GM20431 (cell line): ENCODE measurements around the gene STAP1.
"Not testable (repeated sequence)": the region's sequence is repeated elsewhere in the genome, so short reads cannot be mapped to it uniquely, and the experiment has no call there.

Source experiments
- in situ Hi-C: fragments of 300-500 bp; cut with MseI, MboI; formaldehyde crosslinking; loops from one replicate; pipeline ENCODE4 v1.15.0; 2020; ENCODE audit warnings: low sequenced_read_pairs; ENCODE audit not compliant: unreplicated experiment

STAP1 gene

GRCh38 chr4:67604749-67605148, 46.2 kb downstream of the STAP1 start:
- in situ Hi-C loops = no loop called here

GRCh38 chr4:67608027-67608426, 49.5 kb downstream of the STAP1 start:
- in situ Hi-C loops = no loop called here

- in situ Hi-C loops = no loop called here
Observed at GRCh38 chr4:67614186-67614585, 55.7 kb downstream of the STAP1 start.

- in situ Hi-C loops = no loop called here
Observed at GRCh38 chr4:67615119-67615518, 56.6 kb downstream of the STAP1 start.

DNA sequence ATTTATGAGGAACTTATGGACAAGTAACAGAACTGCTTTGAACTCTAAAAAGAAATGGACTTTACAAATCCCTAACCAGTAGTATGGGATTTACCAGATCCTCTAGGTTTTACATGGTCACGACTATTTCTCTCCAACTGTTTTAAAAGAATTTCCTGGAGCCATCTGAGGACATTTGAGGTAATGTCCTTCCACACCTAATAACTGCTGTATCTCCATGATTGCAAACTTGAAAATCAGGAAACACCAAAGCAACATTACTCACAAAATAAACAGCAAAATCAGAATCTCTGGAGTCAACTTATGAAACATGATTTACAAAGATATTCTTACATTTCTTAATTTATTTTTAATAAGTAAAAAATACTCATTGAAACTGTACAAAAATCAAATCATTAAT, 58.0 kb downstream of the STAP1 start:
- in situ Hi-C loops = no loop called here

DNA sequence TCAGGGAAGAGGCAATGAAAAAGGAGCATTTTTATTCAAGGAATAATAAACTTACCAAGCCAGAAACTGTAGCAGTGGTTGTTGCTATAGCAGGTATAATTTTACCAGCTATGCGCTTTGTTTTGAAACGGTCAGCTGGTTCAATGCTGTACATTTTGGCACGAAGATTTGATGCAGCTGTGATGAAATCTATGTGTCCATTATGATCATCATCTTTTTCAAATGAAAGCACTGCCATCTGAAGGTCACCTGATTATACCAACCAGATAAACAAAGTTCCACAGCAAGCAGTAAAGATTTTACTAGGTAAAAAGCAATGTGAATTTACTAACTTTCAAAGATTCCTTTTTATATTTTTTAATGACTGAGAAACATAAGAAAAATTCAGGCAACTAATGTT, 66.4 kb downstream of the STAP1 start:
- in situ Hi-C loops = no loop called here

GRCh38 chr4:67632492-67632891, 74.0 kb downstream of the STAP1 start:
- in situ Hi-C loops = no loop called here

DNA sequence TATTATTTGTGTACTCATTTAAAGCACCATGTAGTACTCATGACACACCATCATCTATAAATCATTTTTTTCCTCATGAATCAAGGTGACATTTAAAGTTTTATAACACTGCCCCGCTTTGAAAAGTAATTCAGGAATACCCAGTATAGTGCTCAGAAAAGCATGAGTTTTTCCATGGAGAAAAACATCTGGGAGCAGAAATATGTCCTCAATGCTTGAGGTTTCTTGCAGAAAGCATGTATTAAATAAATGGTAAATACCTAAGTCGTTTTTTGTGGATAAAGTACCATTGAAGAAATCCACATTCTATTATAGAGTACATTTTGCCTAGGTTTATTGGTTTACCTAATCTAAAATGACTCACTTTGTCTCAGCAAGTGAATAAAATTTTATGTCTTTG, 76.2 kb downstream of the STAP1 start:
- in situ Hi-C loops = no loop called here

DNA sequence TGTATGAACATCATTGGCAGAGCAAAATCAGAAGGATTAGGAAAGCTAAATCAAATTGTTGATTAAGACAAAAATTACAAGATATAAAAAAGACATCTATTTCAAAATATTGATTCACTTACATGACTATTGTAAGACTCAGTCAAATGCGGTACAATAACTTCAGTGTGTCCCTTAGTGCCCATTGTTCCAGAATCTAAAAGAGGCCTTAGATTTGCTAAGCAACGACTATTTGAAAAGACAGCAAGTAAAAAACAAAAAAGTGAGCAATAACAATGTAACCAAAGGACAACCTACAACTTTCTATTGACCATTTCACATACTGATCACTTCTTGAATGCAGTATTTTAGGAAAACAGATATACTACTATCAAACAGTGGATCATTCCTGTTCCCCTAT, 76.8 kb downstream of the STAP1 start:
- in situ Hi-C loops = no loop called here

GRCh38 chr4:67636978-67637377, 78.5 kb downstream of the STAP1 start:
- in situ Hi-C loops = not testable (repeated sequence)

- in situ Hi-C loops = no loop called here
Observed at GRCh38 chr4:67638136-67638535, 79.6 kb downstream of the STAP1 start.

DNA sequence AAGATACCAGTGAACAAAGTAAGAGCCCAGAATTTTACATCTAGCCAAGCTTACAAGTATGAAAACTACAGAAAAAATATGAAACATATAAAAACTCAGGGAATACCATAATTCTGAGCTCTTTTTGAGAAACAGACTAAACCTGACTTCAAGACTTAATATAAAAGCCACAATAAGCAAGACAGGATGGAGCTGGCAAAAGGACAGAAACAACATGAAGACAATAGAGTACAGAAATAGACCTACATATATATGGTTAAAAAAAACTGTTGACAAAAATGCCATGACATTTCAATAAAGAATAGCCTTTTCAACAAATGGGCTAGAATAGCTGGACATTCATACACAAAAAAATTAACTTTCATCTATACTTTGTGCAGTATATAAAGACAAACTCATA, 93.0 kb downstream of the STAP1 start:
- in situ Hi-C loops = no loop called here
